NCI-H1105 (cell line): ENCODE measurements around the gene RAD54L.
"Not testable (repeated sequence)": the region's sequence is repeated elsewhere in the genome, so short reads cannot be mapped to it uniquely, and the experiment has no call there.

Source experiments
- DNase-seq: peaks from one replicate; lab custom pipeline; 2025; lab: John Stamatoyannopoulos, UW

Gene RAD54L

GRCh38 chr1:46319960-46320914 is 72.7 kb downstream of the RAD54L start:
- not testable (repeated sequence) for DNase-seq

GRCh38 chr1:46322191-46322590 is 74.6 kb downstream of the RAD54L start:
- not testable (repeated sequence) for DNase-seq

GRCh38 chr1:46325285-46326076 is 77.9 kb downstream of the RAD54L start:
- not testable (repeated sequence) for DNase-seq
